LNCaP clone FGC (cell line): ENCODE results near the gene RAD21L1.

Source experiments
- DNase-seq: peaks from one replicate; pipeline ENCODE4 v3.0.0-alpha.2; 2011; ENCODE audit warnings: low read depth
- H3K4me3 ChIP-seq: 2 replicates; pipeline ENCODE4 v1.5.1; 2011; ENCODE audit warnings: mild to moderate bottlenecking, low read depth, low read length, control low read depth
- TF ChIP-seq, protein P1 (sequence below): IDR thresholded peaks from 2 replicates; pipeline ENCODE4 v1.5.1; 2012; ENCODE audit warnings: mild to moderate bottlenecking; ENCODE audit not compliant: control insufficient read depth, insufficient read depth; ENCODE audit errors: extremely low read depth

The RAD21L1 gene

DNA sequence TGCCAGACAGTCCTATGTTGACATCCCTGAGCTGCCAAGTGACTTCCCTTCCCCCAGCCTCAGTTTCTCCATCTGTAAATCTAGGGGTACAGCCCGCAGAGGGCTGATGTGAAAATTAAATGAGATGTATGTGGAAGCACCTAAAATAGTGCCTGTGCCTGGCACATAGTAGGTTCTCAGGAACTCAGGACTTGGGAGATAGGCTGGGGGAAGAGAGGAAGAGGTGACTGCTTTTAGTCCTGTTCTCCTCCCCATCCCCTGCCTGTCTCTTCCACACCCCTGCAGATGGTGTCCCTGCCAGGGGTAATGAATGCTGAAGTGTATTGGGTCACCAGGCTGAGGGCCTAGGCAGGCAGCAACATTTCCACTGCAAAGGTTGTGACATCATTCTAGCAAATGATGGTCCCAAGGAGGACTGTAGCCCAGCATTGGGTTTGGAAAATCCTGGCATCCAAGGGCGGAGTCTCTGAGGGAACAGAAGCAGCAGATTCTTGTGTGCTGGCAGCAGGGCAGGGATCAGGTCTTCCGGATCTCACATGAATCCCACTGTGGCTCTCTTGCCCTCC is 42.0 kb downstream of the RAD21L1 start:
- no peak for DNase-seq
- H3K4me3 ChIP-seq = no peak overlapping the region
- TF ChIP-seq, protein P1, sequence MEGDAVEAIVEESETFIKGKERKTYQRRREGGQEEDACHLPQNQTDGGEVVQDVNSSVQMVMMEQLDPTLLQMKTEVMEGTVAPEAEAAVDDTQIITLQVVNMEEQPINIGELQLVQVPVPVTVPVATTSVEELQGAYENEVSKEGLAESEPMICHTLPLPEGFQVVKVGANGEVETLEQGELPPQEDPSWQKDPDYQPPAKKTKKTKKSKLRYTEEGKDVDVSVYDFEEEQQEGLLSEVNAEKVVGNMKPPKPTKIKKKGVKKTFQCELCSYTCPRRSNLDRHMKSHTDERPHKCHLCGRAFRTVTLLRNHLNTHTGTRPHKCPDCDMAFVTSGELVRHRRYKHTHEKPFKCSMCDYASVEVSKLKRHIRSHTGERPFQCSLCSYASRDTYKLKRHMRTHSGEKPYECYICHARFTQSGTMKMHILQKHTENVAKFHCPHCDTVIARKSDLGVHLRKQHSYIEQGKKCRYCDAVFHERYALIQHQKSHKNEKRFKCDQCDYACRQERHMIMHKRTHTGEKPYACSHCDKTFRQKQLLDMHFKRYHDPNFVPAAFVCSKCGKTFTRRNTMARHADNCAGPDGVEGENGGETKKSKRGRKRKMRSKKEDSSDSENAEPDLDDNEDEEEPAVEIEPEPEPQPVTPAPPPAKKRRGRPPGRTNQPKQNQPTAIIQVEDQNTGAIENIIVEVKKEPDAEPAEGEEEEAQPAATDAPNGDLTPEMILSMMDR = no peak

DNA sequence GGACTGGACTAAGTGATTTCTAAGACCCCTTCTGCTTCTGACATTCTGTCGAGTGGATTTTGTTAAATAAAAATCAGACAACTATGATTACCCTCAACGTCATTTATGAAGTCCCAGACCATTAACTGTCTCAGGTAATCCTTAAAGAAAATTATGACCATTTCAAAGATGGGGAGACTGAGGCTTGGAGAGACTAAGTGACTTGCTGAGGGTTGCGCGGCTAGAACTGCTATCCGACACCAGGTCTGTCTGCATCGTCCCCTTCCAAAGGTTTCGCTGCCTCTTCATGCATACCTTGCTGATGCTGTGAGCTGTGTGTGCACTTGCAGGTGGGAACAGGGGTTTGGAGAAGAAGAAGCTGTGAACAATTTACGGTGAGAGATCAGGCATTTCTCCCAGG is 43.4 kb downstream of the RAD21L1 start:
- no peak overlapping the region for H3K4me3 ChIP-seq
- TF ChIP-seq, protein P1 = no peak

DNA sequence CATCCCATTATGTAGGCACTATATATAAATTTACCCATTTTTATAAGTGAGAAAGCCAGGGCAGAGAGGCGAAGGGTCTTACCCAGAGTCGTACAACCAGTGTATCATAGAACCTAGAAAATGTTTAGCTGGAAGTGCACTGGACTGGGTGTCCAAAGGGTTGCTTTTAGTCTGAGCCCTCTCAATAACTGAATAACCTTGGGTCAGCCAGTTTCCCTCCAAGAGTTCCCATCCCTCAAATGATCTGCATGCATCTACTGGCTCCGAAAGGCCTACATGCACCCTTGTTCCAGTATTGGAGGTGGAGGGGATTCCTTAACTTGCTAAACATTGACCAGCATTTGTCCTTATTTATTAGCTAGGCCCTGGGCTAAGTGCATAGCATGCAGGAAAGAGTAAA is 44.0 kb downstream of the RAD21L1 start:
- TF ChIP-seq, protein P1 = no peak

More for the DNA sequence above, 43.4 kb downstream of the RAD21L1 start:
- DNase-seq = no peak

DNA sequence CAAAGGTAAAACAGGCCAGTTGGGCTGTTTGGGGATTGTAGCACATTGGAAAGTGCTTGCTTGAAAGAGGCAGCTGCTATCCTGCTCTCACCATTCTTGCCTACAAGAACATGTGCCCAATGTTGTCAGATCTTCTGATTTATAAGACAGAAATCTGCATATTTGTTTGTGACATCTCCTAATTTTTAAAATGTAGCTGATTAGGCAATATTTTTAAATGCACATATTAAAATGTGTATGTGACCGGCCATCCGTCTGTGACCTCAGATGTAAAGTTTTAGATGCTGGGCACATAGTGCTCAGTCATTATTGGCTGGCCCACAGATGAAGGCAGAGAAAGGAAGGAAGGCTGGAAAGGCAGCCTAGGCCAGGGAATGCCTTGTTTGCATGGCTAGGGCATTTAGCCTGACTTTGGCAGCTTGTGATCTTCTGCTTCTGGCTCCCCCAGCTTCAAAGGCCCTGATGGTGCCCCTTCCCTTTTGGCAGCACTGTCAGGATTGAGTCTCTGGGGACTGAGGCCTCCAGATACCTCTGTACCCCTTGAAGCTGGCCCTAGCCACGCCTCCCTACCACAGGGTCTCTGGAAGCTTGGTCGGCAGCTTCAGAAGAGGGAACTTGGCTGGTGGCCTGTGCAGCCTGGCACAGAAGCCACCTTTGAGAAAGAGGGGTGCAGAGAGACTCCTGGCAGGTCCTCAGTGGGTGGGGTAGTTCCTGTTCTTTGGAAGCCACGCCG is 46.7 kb downstream of the RAD21L1 start:
- H3K4me3 ChIP-seq = no peak overlapping the region
- TF ChIP-seq, protein P1 = no peak
- no peak for DNase-seq

More for the DNA sequence above, 44.0 kb downstream of the RAD21L1 start:
- DNase-seq = no peak
- H3K4me3 ChIP-seq = no peak overlapping the region

DNA sequence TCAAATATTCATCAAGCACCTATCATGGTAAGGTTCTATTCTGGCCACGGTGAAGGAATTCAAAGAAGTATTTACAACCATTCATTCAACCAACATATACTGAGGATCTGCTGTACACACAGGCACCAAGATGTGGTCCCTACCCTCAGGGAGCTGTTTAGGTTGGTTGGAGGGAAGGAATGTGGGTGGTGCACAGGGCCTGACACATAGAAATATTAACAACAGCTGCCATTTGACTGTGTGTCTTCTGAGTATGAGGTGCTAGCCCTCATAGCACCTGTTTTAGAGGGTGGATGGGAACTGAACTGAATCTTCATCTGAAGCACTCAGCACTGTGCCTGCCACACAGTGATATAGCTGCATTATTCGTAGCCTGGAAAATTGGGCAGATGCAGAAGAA is 47.5 kb downstream of the RAD21L1 start:
- TF ChIP-seq, protein P1 = no peak
- DNase-seq = no peak

DNA sequence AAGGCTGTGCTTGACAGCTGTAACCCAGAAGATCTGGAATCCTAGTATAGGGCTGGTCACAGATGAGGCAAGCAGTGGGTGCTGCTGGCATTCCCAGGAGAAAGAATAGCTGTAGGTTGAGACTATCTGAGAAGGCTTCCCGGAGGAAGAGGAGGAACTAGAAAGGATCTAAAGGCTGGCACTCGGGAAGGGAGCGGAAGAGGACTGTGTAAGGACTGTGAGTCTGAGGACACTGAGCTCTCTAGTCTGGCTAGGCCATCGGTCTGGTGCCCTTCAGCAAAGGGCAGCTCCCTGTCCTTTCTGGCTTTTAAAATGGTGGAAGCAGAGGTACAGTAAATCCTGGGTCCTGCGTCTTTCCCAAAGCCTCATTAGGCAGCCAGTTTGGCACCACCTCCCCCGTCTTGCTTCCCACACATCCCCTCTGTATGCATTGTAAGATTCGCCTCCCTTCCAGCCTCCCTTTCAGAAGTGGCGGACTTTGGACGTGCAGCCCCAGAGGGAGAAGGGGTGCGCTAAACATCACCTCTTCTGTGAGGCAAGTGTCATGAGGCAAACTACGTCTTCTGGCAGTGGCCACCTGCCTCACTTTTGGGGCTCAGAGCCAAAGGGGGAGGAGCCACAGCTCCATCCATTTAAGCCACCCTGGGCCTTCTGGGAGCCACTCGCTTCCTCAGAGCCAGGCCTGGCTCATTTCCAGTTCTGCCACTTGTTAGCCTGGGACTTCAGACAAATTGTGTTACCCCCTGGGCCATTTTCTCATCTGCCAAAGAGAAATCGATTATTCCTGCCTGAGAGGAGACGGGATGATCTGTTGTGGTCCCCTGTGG is 48.9 kb downstream of the RAD21L1 start:
- H3K4me3 ChIP-seq = no peak overlapping the region
- no peak for DNase-seq
- TF ChIP-seq, protein P1 = no peak

More for the DNA sequence above, 47.5 kb downstream of the RAD21L1 start:
- no peak overlapping the region for H3K4me3 ChIP-seq
